ENCODE measurements around the gene FAT4. TPM values are rescaled to one million over a fixed set of nuclear protein-coding genes. Genes with fewer than 3 reads are reported as not detected.

Gene FAT4
- total RNA-seq, 1 experiment from 2014 or later = 0.71 TPM

- Histone ChIP-seq H3K4me1 (ENCODE audit: control insufficient read depth in 1 of 2, insufficient read depth in 2 of 2, low read length in 2 of 2) (no peaks in the 10 kb centered on the region), H3K9me3 (ENCODE audit: control insufficient read depth in 1 of 2, insufficient read depth in 1 of 2, low read depth in 1 of 2, low read length in 2 of 2) (no peaks in the 10 kb centered on the region), H3K79me2 (ENCODE audit: insufficient read depth, low read length) (no peaks in the 10 kb centered on the region), H3K4me3 (replicated peaks in 1 of 2; ENCODE audit: low read depth in 1 of 2, low read length in 2 of 2) (no peak overlapping the region), H4K20me1 (ENCODE audit: insufficient read depth) (no peaks in the 10 kb centered on the region), H3K27me3 (ENCODE audit: insufficient read depth, low read length) (no peaks in the 10 kb centered on the region), H2AFZ (ENCODE audit: low read depth, low read length, poor library complexity, severe bottlenecking) (no peak overlapping the region), H3K9me2 (ENCODE audit: insufficient read depth) (no peaks in the 10 kb centered on the region), H3K9ac (ENCODE audit: low read length) (no peak overlapping the region), H3K36me3 (ENCODE audit: control insufficient read depth in 1 of 2, insufficient read depth in 2 of 2, low read length in 2 of 2) (no peaks in the 10 kb centered on the region), H3K27ac (ENCODE audit: low read depth, low read length) (no peak overlapping the region), H3K4me2 (ENCODE audit: low read length) (no peak overlapping the region)
- TF ChIP-seq SIN3A (IDR thresholded peaks at IDR 0.05; ENCODE audit: low read depth) = no peak
- TF ChIP-seq RAD21 (IDR thresholded peaks at IDR 0.05; ENCODE audit: low read depth) = no peak
- no peak for TF ChIP-seq FOSL1 (IDR thresholded peaks at IDR 0.05; ENCODE audit: low read depth)
- no peak for TF ChIP-seq REST (IDR thresholded peaks at IDR 0.05; ENCODE audit: low read depth)
- TF ChIP-seq YY1 (IDR thresholded peaks at IDR 0.05; ENCODE audit: extremely low read depth, insufficient replicate concordance, low read depth, low read length) = no peak
- TF ChIP-seq CEBPB (IDR thresholded peaks at IDR 0.05; ENCODE audit: low read depth) = no peak
- TF ChIP-seq TCF7L2 (IDR thresholded peaks at IDR 0.05; ENCODE audit: borderline replicate concordance, extremely low read depth, insufficient read depth, insufficient read length) = no peak
- no peak for TF ChIP-seq JUND (IDR thresholded peaks at IDR 0.05)
- TF ChIP-seq ATF3 (IDR thresholded peaks at IDR 0.05) = no peak
- no peak for TF ChIP-seq CTCF (IDR thresholded peaks at IDR 0.05 in 2 of 3, conservative IDR thresholded peaks at IDR 0.05 in 1 of 3; ENCODE audit: borderline replicate concordance in 1 of 3, insufficient read depth in 1 of 3, low read depth in 2 of 3, low read length in 2 of 3)
- no peak for TF ChIP-seq ZBTB33 (IDR thresholded peaks at IDR 0.05; ENCODE audit: extremely low read depth, insufficient replicate concordance, low read length)
- TF ChIP-seq ELF1 (IDR thresholded peaks at IDR 0.05; ENCODE audit: borderline replicate concordance, low read depth) = no peak
- TF ChIP-seq SRF (IDR thresholded peaks at IDR 0.05; ENCODE audit: low read depth) = no peak
- TF ChIP-seq SP1 (IDR thresholded peaks at IDR 0.05; ENCODE audit: low read depth) = no peak
- no peak for TF ChIP-seq POLR2AphosphoS5 (IDR thresholded peaks at IDR 0.05; ENCODE audit: low read depth, low read length)
- no peak for TF ChIP-seq POLR2A (IDR thresholded peaks at IDR 0.05; ENCODE audit: borderline replicate concordance, extremely low read depth, insufficient read depth, insufficient read length)
- no peak for TF ChIP-seq EZH2 (IDR thresholded peaks at IDR 0.05)
- no peak for TF ChIP-seq ZFX (IDR thresholded peaks at IDR 0.05)
- no TSS peak for BruUV-seq (replicated peaks)
- no peak for ATAC-seq
- CTCF ChIA-PET = no interaction called here
- no peak for DNase-seq (ENCODE audit: low read depth, low spot score)
- RAD21 ChIA-PET (ENCODE audit: low non-redundant PET in 1 of 2, low total read pairs in 2 of 2, uncharacterized antibody in 2 of 2, unreplicated experiment in 2 of 2) = no interaction called here
- POLR2A ChIA-PET = no interaction called here
- intact Hi-C loops (cut with micrococcal nuclease) = no loop called here
Observed at GRCh38 chr4:125267630-125268029, 47.1 kb upstream of the FAT4 start.

All from HCT116 (cell line).